Measurements from ENCODE around the gene EVI2A.

Gene EVI2A

GRCh38 chr17:31339906-31340661 lies 18.7 kb upstream of the EVI2A start:
- Histone ChIP-seq H3K9me2 (replicated peaks; ENCODE audit: low read depth, low read length) (no peaks in the 10 kb centered on the region), H4K20me1 (ENCODE audit: insufficient read depth, low read length, poor library complexity, severe bottlenecking) (no peaks in the 10 kb centered on the region), H3K36me3 (ENCODE audit: insufficient read depth, low read length) (peaks cover 27% of the 10 kb centered on the region; the same call in 1 of the 2 replicates), H3K4me2 (ENCODE audit: low read depth, low read length, poor library complexity, severe bottlenecking) (no peak overlapping the region), H3F3A (ENCODE audit: low read depth) (no peaks in the 10 kb centered on the region), H3K27me3 (ENCODE audit: insufficient read depth, low read length, poor library complexity, severe bottlenecking) (no peaks in the 10 kb centered on the region), H3K4me1 (ENCODE audit: insufficient read depth, low read length, poor library complexity, severe bottlenecking) (no peaks in the 10 kb centered on the region), H3K79me2 (ENCODE audit: insufficient read depth, low read length) (no peaks in the 10 kb centered on the region), H3K4me3 (ENCODE audit: low read length, poor library complexity, severe bottlenecking) (no peak overlapping the region), H3K9ac (ENCODE audit: low read depth, low read length, poor library complexity, severe bottlenecking) (no peak overlapping the region), H3K9me3 (ENCODE audit: insufficient read depth, low read depth, low read length) (no peaks in the 10 kb centered on the region), H2AFZ (ENCODE audit: low read length) (no peak overlapping the region)
- no peak for TF ChIP-seq EZH2phosphoT487 (IDR thresholded peaks at IDR 0.05; ENCODE audit: borderline replicate concordance)
- no peak for TF ChIP-seq CTCF (conservative IDR thresholded peaks at IDR 0.05; ENCODE audit: low read length)

DNA sequence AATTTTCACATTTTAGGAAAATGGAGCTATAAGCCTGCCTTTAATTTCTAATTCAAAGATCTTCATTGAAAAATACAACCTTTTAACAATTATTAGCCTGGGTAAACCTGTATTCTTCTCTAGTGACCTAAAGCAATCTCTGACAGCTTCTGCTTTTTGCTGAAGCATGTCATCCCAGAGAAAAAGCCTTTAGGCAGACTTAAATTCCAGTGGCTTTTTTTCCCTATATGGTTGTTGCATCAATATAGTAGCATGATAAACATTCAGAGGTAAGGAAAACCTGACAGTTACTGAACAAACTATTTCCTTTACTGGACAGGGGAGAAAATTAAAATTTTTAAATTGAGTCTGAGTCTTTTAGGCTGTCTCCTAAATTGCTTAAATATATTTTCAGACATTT lies 7.8 kb upstream of the EVI2A start:
- H3K27me3 ChIP-seq (ENCODE audit: insufficient read depth, low read length, poor library complexity, severe bottlenecking): no peaks in the 10 kb centered on the region
- peaks cover 18% of the 10 kb centered on the region; the same call in 1 of the 2 replicates for H3K36me3 ChIP-seq (ENCODE audit: insufficient read depth, low read length)
- TF ChIP-seq CTCF (conservative IDR thresholded peaks at IDR 0.05; ENCODE audit: low read length) (no peak), EZH2phosphoT487 (IDR thresholded peaks at IDR 0.05; ENCODE audit: borderline replicate concordance) (no peak)
- H3K79me2 ChIP-seq (ENCODE audit: insufficient read depth, low read length): no peaks in the 10 kb centered on the region
- H4K20me1 ChIP-seq (ENCODE audit: insufficient read depth, low read length, poor library complexity, severe bottlenecking): no peaks in the 10 kb centered on the region
- H3K9me2 ChIP-seq (replicated peaks; ENCODE audit: low read depth, low read length): no peaks in the 10 kb centered on the region
- no peak overlapping the region for H3K4me3 ChIP-seq (ENCODE audit: low read length, poor library complexity, severe bottlenecking)
- no peaks in the 10 kb centered on the region for H3K9me3 ChIP-seq (ENCODE audit: insufficient read depth, low read depth, low read length)
- no peak overlapping the region for H2AFZ ChIP-seq (ENCODE audit: low read length)
- H3F3A ChIP-seq (ENCODE audit: low read depth): no peaks in the 10 kb centered on the region
- H3K9ac ChIP-seq (ENCODE audit: low read depth, low read length, poor library complexity, severe bottlenecking): no peak overlapping the region
- H3K4me2 ChIP-seq (ENCODE audit: low read depth, low read length, poor library complexity, severe bottlenecking): no peak overlapping the region
- H3K4me1 ChIP-seq (ENCODE audit: insufficient read depth, low read length, poor library complexity, severe bottlenecking): no peaks in the 10 kb centered on the region

DNA sequence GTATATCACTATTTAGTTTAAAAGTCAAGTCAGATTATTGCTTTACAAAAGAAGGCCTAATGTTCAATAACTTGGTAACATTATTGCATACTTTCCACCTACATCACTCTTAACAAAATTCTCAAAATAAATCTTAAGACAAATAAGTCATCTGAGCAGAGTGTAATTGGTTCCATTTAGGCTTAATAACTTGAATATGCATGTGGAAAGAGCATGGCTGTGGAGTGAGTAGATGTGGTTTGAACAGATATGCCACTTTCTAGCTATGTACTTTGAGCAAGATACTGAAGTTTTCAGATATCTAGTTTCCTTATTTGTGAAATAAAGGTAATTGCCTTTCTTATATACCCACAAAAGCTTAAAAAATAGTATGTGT lies 6.7 kb upstream of the EVI2A start:
- no peaks in the 10 kb centered on the region for H3K79me2 ChIP-seq (ENCODE audit: insufficient read depth, low read length)
- H4K20me1 ChIP-seq (ENCODE audit: insufficient read depth, low read length, poor library complexity, severe bottlenecking): no peaks in the 10 kb centered on the region
- TF ChIP-seq EZH2phosphoT487 (IDR thresholded peaks at IDR 0.05; ENCODE audit: borderline replicate concordance) (no peak), CTCF (conservative IDR thresholded peaks at IDR 0.05; ENCODE audit: low read length) (no peak)

More for the DNA sequence above, 6.7 kb upstream of the EVI2A start:
- Histone ChIP-seq H3K9me3 (ENCODE audit: insufficient read depth, low read depth, low read length) (no peaks in the 10 kb centered on the region), H3K27me3 (ENCODE audit: insufficient read depth, low read length, poor library complexity, severe bottlenecking) (no peaks in the 10 kb centered on the region), H3K4me2 (ENCODE audit: low read depth, low read length, poor library complexity, severe bottlenecking) (no peak overlapping the region), H2AFZ (ENCODE audit: low read length) (no peak overlapping the region), H3K9me2 (replicated peaks; ENCODE audit: low read depth, low read length) (no peaks in the 10 kb centered on the region), H3K4me3 (ENCODE audit: low read length, poor library complexity, severe bottlenecking) (no peak overlapping the region), H3F3A (ENCODE audit: low read depth) (no peaks in the 10 kb centered on the region), H3K36me3 (ENCODE audit: insufficient read depth, low read length) (peaks cover 18% of the 10 kb centered on the region; the same call in 1 of the 2 replicates), H3K4me1 (ENCODE audit: insufficient read depth, low read length, poor library complexity, severe bottlenecking) (no peaks in the 10 kb centered on the region), H3K9ac (ENCODE audit: low read depth, low read length, poor library complexity, severe bottlenecking) (no peak overlapping the region)

Data from Loucy (cell line).